CD4-positive, alpha-beta T cell treated with Interleukin-4 for 4 hours (primary cell): Measurements from ENCODE around the gene OPRM1.

Source experiments
- DNase-seq: peaks from one replicate; pipeline ENCODE4 v3.0.0-alpha.2; 2020

Gene OPRM1

DNA sequence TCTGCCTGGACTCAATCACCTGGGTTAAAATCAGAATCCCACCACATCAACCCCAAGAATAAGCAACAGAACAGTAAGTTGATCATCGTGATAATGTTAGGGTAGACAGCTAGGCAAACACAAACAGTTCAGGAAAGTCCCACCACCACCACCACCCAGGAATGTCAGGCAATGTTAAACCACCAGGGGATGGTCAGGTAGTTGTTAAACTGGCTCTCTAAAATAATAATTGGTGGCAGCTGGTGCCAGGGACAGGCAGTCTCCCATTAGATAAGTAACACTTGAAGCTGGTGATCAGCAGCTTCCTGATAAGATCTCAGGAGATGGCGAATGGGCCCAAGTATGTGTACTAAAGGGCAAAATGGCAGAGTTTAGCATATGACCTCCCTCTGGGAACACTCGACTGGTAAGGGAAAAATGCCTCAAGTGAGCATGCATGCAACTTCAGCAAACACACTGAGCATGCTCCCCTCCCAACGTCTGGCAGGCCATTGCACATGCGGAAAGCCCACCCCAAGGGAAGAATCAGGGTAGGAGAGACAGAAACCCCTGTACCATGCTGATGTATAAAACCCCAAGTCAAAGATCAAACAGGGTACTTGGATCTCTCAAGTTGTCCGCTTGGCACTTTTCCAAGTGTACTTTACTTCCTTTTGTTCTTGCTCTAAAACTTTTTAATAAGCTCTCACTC, 250.9 kb downstream of the OPRM1 start:
- DNase-seq: no peak

GRCh38 chr6:154292066-154292465, 253.0 kb downstream of the OPRM1 start:
- DNase-seq: no peak

- no peak for DNase-seq
Observed at GRCh38 chr6:154292855-154293519, 253.9 kb downstream of the OPRM1 start.

DNA sequence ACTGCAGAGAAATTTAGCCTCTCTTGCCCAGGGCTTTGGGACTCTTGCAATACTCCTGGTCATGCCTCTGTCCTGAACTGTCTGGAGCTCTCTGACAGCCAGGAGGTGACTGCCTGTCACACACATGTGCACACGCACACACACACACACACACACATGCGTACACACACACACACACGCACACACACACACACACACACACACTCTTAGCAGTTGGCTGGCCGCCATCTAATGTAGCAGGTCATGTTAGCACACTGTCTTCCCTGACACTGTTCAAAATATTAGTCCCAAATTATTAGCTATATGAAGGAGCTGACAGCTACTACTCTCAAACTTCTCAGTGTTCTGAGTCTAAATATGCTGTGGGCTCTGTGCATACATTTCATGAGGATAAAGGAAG, 256.7 kb downstream of the OPRM1 start:
- no peak for DNase-seq
